Prostate gland (tissue), 2 donors: ENCODE results near the gene FAM131B.

Experiments used
- POLR2A ChIP-seq: fragments of 450-650 bp; IDR thresholded peaks from one replicate; pipeline ENCODE4 v1.6.1; 2016; ENCODE audit warnings: antibody characterized with exemption, mild to moderate bottlenecking
- POLR2AphosphoS5 ChIP-seq: sonication (generic); formaldehyde crosslinking; IDR thresholded peaks from one replicate; pipeline ENCODE4 v1.6.1; 2017; ENCODE audit warnings: antibody characterized with exemption
- TF ChIP-seq, protein P1 (sequence below), 4 experiments: fragments of 200-600 bp in 2 of 4; fragments of 450-650 bp in 2 of 4; sonication (generic) in 2 of 4; IDR thresholded peaks; 1 replicate in 3 of 4; 2 replicates in 1 of 4; pipeline ENCODE4 v1.5.1; 2016 to 2019; ENCODE audit warnings: antibody characterized with exemption in 4 of 4, mild to moderate bottlenecking in 2 of 4, moderate library complexity in 2 of 4

DNA sequence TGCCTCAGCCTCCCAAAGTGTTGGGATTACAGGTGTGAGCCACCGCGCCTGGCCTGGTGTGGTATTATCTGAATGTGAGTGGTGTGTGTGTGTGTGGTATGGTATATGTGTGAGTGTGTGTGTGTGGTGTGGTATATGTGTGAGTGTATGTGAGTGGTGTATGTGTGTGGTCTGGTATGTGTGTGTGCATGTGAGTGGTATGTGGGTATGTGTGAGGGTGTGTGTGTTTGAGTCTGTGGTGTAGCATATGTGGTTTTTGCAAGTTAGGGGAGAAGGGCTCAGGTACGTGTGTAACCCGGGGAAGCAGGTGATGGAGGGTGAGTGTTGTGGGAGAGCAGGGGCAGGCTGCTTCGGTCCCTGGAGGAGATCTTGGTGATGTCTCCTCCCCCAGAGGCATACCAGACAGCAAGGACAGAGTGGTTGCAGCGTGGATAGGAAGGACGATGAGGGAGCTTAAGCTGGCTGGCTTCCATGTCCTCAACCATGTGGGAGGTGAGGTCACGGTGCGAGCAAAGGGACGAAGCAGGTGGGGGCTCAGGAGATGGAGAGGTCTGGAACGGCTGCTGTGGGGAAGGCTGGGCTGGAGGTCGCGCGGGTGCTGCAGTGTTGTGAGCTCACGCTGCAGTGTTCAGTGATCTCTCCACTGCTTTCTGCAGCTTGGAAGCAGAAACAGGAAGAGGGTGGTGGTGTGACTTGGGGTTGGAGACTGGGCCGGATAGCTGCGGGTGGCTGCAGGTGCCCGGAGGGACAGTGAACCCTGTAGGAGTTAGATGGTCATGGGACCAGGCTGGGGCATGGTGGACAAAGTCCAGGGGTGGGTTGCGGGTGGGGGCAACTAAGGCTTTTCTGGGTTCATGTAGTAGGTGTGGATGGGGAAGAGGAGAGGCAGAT is 23.6 kb upstream of the FAM131B start:
- TF ChIP-seq, protein P1, sequence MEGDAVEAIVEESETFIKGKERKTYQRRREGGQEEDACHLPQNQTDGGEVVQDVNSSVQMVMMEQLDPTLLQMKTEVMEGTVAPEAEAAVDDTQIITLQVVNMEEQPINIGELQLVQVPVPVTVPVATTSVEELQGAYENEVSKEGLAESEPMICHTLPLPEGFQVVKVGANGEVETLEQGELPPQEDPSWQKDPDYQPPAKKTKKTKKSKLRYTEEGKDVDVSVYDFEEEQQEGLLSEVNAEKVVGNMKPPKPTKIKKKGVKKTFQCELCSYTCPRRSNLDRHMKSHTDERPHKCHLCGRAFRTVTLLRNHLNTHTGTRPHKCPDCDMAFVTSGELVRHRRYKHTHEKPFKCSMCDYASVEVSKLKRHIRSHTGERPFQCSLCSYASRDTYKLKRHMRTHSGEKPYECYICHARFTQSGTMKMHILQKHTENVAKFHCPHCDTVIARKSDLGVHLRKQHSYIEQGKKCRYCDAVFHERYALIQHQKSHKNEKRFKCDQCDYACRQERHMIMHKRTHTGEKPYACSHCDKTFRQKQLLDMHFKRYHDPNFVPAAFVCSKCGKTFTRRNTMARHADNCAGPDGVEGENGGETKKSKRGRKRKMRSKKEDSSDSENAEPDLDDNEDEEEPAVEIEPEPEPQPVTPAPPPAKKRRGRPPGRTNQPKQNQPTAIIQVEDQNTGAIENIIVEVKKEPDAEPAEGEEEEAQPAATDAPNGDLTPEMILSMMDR (IDR thresholded peaks at IDR 0.05), result no peak
- TF ChIP-seq POLR2AphosphoS5, result no peak
- no peak for TF ChIP-seq POLR2A
